ENCODE data around the gene KRTAP5-6.
"Not testable (repeated sequence)": the region's sequence is repeated elsewhere in the genome, so short reads cannot be mapped to it uniquely, and the experiment has no call there.

The KRTAP5-6 gene

GRCh38 chr11:1683904-1684572, 13.0 kb upstream of the KRTAP5-6 start:
- DNase-seq = not testable (repeated sequence)

- DNase-seq = not testable (repeated sequence)
Measured at GRCh38 chr11:1684886-1685874, 11.8 kb upstream of the KRTAP5-6 start.

- not testable (repeated sequence) for DNase-seq
Measured at GRCh38 chr11:1686220-1686619, 10.8 kb upstream of the KRTAP5-6 start.

- DNase-seq = not testable (repeated sequence)
Measured at GRCh38 chr11:1688336-1688947, 8.6 kb upstream of the KRTAP5-6 start.

GRCh38 chr11:1689250-1690166, 7.5 kb upstream of the KRTAP5-6 start:
- not testable (repeated sequence) for DNase-seq

- DNase-seq = no peak
Measured at GRCh38 chr11:1690167-1691025, 6.6 kb upstream of the KRTAP5-6 start.

DNA sequence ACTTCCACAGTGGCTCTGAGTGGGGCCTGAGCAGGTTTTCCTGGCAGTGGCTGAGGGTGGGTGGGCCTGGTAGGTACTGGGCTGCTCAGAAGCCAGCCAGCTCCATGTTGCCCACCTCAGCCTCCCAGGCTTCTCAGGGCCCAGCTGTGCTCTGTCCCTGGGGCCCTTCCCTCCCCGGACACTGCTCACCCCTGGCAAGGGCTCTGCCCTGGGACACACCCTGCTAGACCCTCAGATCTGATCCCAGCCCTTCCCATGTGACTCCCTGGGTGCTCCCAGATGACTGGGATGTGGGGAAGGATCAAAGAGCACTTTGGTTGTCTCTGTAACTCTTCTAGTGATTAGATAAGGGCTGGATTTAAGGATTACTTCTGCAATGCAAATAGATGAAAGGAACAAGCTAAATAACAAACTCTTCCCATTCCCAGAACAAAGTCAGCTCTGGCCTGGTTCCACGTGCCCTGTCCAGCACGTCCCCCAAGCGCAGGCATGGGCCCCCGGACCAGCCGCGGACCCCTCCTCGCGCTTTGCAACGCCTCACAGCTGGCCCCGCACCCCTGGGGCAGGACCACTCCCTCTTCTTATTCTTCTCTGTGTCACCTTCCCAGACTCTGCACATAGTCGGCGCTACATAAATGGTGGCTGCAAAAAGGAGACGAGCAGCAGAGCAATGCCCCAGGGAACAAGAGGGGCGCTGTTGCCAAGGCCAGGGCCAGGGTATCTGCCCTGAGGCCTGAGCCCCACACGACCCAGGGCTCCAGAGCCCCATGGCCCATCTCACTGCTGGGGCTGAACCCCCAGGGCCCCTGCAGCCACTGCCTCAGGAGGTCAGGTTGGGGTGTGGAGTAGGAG, 5.7 kb upstream of the KRTAP5-6 start:
- DNase-seq = no peak

DNA sequence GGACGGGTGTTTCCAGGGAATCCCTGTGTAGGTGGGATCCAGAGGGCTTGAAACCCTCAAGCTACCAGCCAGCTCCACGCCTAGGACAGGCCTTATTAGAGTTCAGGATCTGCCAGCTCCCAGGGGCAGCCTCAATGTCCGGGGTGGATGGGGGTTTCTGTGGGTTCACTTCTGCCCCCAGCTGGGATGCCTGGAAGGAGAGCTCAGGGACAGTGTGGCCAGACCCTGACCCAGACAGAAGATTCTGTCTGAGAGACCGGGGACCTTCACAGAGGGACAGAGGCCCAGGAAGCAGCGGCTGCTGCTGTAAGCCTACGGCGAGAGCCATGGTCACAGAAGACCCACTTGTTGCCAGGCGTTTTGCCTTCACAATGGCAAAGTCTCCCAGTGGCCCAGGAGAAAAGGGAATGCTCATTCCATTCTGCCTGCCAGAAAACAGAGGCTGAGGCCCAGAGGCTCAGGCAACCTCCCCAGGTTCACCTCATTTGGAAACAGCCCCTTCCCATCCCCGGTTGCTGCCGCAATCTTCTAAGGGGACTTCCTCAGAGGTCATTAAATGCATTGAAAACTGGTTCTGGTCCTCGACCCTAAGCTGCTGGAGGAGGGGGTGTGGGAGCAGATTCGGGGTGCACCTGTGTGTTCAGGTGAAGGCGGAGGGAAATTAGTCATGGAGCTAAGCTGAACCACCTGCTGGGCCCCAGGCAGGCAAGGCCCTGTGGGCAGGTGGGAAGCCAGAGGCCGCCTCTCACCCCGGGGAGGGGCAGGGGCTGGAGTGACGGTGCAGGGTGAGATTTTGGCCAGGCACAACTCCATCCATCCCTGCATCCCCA, 4.9 kb upstream of the KRTAP5-6 start:
- DNase-seq = no peak

DNA sequence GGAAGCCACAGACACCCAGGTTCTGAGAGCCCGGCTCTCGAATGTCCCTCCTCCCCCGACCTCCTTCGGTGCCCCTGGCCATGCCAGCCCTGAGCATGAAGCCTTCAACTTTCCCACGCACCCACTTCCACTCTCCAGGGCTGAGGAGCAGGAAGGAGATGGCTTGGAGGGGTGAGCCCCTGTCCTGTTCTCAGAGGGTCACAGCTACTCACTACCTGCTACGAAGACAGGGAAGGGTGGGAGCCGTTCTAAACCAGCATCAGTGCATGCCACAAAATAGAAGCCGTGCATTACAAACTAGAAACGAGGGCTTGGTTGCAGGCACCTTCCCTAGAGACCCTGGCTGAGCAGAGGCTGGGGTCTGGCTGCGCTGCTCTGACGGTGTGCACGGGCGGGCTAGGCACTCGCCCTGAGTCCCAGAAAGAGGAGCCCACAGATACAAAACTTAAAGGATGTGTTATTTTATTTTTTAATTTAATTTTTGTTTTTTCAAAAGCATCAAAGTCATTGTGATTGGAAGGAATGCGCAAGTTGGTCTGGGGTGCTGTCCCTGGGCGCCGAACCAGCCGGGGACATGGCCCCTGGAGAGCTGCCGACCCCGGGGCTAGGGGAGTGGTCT, 4.2 kb upstream of the KRTAP5-6 start:
- DNase-seq = no peak

DNA sequence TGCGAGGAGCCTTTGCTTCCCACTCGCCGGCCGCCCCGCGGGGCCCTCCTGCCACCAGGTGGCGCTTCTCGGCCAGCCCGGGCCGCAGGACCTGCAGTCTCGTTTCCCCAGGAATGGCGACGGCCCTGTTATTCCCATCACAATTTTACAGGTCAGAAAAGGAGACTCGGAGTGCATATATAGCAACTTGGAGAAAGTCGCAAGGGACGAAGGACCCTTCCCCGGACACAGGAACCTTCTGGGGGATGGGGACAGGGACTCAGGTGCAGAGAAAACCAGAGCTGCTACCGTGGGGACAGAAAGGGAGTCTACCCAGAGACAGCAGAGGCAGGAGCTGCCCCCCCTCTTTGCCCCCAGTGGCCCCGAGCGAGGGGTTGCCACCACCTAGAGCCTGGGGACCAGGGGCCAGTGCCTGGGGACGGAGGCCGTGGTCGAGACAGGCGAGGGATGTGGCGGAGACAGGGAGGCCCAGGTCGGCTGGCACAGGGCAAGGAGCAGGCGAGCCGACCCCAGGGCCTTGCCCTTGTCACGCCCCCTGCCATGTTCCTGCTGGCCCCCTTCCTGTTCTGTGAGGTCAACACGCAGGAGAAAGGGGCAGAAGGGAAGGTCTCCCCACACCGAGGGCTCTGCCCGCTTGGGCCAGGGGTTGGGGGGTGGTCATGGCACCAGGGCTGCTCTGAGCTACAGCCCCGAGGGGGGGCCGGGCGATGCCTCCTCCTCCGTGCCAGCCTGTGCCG, 3.5 kb upstream of the KRTAP5-6 start:
- DNase-seq = peak; percentile 85

DNA sequence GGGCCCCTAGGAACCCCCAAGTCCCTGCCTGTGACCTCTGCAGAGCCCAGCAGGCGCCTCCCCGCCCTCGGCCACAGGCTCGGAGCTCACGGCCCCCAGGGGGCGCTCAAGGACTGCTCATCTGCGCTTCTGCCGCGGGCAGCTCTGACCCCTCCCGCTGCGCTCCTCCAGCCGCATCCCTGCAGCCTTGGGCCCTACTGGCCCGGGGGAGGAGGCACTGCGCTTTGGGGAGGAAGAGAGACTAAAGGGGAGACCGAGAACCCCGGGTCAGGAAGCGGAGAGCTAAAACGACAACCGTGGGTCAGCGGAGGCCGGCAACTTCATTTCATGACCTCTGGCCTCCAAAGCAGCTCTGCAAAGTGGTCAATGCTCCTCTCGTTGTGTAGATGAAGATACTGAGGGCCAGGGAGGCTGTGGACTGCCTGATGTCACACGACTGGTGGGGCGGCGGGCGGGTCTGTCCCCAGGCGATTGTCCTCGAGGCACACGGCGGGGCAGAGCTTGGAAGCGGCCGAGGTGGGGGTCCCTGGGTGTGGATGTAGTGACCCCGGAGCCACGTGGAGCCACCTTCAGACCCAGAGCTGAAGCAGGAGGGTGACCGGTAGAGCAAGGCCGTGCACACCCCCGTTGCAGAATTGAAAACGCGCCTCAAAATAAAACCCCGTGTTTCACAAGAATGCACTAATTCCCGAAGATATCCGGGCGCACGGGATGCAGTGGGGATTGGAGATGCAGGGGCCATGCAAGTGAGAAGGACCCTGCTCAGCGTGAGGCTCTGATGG, 2.7 kb upstream of the KRTAP5-6 start:
- DNase-seq = peak; percentile 92

DNA sequence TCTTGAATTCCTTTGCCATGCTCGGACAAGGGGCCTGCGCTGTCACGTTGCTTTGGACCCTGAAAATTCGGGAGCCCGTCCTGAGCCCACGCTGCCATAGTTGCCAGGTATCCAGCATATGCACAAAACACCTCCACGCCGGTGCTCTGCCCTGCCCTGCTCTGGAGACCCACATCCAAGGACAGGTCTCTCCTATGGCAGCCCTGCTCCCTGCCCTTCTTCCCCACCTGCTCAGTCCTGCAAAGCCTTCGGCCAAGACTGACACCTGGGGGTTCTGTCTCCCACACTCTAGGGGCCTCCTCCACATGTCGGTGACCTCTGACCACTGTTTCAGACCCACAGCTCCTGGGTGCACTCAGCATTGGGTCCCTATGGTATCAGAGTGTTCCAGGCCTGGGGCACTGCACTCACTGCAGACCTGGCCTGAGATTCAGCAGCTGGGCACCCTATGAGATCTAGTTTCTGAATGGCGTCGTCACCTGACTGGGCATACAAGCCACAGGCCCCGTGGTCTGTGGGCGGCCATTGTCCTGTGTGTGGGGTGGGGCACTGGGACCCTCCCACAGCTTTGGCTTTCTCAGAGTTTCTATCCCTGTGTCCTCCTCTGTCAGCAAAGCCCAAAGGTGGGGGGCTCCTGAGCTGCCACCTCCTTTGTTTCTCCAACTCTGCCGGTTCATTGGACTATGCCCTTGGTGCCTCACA, 2.0 kb upstream of the KRTAP5-6 start:
- DNase-seq = no peak

DNA sequence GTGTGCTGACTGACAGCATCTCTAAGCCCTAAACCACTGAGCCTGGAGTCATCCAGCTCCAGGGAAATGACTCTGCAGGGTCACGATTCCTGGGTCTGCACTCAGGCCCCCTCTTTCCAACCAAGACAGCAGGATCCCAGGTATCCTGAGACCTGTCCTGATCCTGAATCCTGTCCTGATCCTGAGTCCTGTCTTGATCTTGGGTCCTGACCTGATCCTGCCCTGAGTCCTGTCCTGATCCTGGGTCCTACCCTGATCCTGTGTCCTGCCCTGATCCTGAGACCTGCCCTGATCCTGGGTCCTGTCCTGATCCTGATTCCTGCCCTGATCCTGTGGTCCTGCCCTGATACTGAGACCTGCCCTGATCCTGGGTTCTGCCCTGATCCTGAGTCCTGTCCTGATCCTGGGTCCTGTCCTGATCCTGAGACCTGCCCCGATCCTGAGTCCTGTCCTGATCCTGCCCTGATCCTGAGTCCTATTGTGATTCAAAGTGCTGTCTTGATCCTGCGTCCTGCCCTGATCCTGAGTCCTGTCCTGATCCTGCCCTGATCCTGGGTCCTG, 1.4 kb upstream of the KRTAP5-6 start:
- no peak for DNase-seq

GRCh38 chr11:1699771-1700170, 2.8 kb downstream of the KRTAP5-6 start:
- DNase-seq = no peak

DNA sequence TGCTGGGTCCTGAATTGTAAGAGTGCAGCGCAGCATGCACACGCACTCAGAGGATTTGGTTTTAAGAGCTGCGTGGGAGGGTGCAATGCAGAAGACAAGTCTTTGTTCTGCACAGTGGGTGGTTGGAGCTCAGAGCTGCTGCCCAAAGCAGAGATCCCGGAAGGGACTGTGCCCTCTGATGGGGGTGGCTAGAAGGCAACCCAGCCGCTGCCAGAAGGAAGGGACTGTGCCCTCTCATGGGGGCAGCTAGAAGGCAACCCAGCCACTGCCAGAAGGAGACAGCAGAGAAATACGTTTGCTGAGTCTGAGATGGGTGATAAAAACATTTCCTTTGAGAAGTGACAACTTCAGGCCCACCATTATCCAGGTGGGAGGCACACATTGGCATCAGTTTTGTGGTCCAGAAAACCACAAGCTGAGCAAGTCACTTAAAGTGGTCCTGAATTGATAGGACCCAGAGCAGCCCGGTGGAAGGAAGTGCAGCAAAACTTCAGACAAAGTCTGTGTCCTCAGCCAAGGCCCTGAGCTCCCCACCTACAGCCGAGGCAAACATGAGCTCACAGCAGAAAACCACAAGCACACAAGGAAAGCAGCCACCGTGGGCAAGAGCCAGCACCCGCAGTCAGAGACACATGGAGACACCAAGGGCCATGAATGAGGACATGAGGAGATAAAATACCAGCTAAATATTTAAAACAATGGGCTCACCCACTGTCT, 4.3 kb downstream of the KRTAP5-6 start:
- DNase-seq = no peak

DNA sequence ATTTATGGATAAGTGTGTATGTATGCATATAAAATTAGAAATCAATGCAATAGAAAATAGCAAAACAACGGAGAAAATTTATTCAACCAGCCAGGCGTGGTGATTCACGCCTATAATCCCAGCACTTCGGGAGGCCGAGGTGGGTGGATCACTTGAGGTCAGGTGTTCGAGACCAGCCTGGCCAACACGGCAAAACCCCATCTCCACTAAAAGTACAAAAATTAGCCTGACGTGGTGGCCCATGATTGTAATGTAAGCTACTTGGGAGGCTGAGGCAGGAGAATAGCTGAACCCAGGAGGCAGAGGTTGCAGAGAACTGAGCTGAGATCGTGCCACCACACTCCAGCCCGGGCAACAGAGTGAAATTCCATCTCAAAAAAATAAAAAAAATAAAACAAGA, 5.5 kb downstream of the KRTAP5-6 start:
- no peak for DNase-seq
